Measurements from ENCODE around the gene TYW5. TPM values are rescaled to one million over a fixed set of nuclear protein-coding genes. Genes with fewer than 3 reads are reported as not detected.

Gene TYW5
- polyA plus RNA-seq, 1 of the 3 experiments (the other 2 are of a cell fraction): 3.6 TPM

GRCh38 chr2:199985625-199986207, 30.4 kb upstream of the TYW5 start:
- Histone ChIP-seq H3K9me3 (no peaks in the 10 kb centered on the region), H3K4me3 (ENCODE audit: low read depth in 2 of 2, low read length in 1 of 2) (peak overlapping the region in 1 of 2 experiments; percentile 24; a peak in 1 of 4 replicates), H2AFZ (ENCODE audit: low read depth) (peak overlapping the region; percentile 65; the same call in 1 of the 2 replicates), H3K4me1 (ENCODE audit: control insufficient read depth in 1 of 2, insufficient read depth in 2 of 2, low read depth in 1 of 2, low read length in 1 of 2) (no peaks in the 10 kb centered on the region; a peak in 2 of 4 replicates), H3K27me3 (ENCODE audit: insufficient read depth) (no peaks in the 10 kb centered on the region), H3K27ac (ENCODE audit: low read depth in 2 of 2, low read length in 1 of 2) (no peak overlapping the region), H3K9ac (no peak overlapping the region), H3F3A (replicated peaks; ENCODE audit: insufficient read depth) (no peaks in the 10 kb centered on the region), H4K20me1 (ENCODE audit: insufficient read depth) (no peaks in the 10 kb centered on the region), H3K79me2 (ENCODE audit: insufficient read depth) (no peaks in the 10 kb centered on the region), H3K36me3 (replicated peaks in 1 of 2; ENCODE audit: control insufficient read depth in 1 of 2, insufficient read depth in 2 of 2, low read length in 1 of 2) (no peaks in the 10 kb centered on the region), H3K4me2 (no peak overlapping the region), H3K9me2 (no peaks in the 10 kb centered on the region)
- ChIA-PET CTCF (interaction anchor here (0.7 to 3.8 kb wide), 34 partner anchors 10 to 789 kb away, joined by 3 to 57 read pairs (median 3); partner anchors contain the start of gene SPATS2L), POLR2A (interaction anchor here (1.2 kb wide), 1 partner anchor 486 kb away, joined by 3 read pairs; no protein-coding TSS in a partner anchor)
- WGBS (ENCODE audit: low lambda C conversion rate): 51% methylated on average over 6 of the region's 6 CpGs
- DNase-seq: peak; percentile 38
- TF ChIP-seq, protein P1, sequence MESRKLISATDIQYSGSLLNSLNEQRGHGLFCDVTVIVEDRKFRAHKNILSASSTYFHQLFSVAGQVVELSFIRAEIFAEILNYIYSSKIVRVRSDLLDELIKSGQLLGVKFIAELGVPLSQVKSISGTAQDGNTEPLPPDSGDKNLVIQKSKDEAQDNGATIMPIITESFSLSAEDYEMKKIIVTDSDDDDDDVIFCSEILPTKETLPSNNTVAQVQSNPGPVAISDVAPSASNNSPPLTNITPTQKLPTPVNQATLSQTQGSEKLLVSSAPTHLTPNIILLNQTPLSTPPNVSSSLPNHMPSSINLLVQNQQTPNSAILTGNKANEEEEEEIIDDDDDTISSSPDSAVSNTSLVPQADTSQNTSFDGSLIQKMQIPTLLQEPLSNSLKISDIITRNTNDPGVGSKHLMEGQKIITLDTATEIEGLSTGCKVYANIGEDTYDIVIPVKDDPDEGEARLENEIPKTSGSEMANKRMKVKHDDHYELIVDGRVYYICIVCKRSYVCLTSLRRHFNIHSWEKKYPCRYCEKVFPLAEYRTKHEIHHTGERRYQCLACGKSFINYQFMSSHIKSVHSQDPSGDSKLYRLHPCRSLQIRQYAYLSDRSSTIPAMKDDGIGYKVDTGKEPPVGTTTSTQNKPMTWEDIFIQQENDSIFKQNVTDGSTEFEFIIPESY (IDR thresholded peaks at IDR 0.05; ENCODE audit: borderline replicate concordance, low read depth): no peak
- peak; percentile 74 for TF ChIP-seq RAD21 (IDR thresholded peaks at IDR 0.05; ENCODE audit: low read length)
- TF ChIP-seq SIN3A (IDR thresholded peaks at IDR 0.05; ENCODE audit: borderline replicate concordance, low read depth, low read length): no peak
- TF ChIP-seq MAX (IDR thresholded peaks at IDR 0.05; ENCODE audit: low read depth): 0 out of 2 replicates have a peak, but pooled peaks have one; percentile 39
- TF ChIP-seq USF1 (IDR thresholded peaks at IDR 0.05; ENCODE audit: borderline replicate concordance, low read depth): no peak
- TF ChIP-seq NRF1 (IDR thresholded peaks at IDR 0.05; ENCODE audit: low read depth, low read length): no peak
- TF ChIP-seq POLR2AphosphoS5 (IDR thresholded peaks at IDR 0.05; ENCODE audit: low read depth, low read length): no peak
- no peak for TF ChIP-seq IRF3 (IDR thresholded peaks at IDR 0.05; ENCODE audit: low read depth, low read length)
- TF ChIP-seq MXI1 (IDR thresholded peaks at IDR 0.05; ENCODE audit: low read depth, low read length): no peak
- peak; percentile 63 for TF ChIP-seq SMC3 (IDR thresholded peaks at IDR 0.05; ENCODE audit: low read depth, low read length)
- TF ChIP-seq EZH2phosphoT487 (IDR thresholded peaks at IDR 0.05; ENCODE audit: borderline replicate concordance, low read depth): no peak
- TF ChIP-seq YY1 (IDR thresholded peaks at IDR 0.05; ENCODE audit: low read depth): 0 out of 2 replicates have a peak, but pooled peaks have one; percentile 56
- TF ChIP-seq MEF2A (IDR thresholded peaks at IDR 0.05; ENCODE audit: borderline replicate concordance, low read depth): no peak
- TF ChIP-seq EP300 (IDR thresholded peaks at IDR 0.05; ENCODE audit: borderline replicate concordance in 1 of 2, low read depth in 1 of 2, low read length in 1 of 2): no peak
- TF ChIP-seq CTCF (IDR thresholded peaks at IDR 0.05): peak; percentile 67
- TF ChIP-seq ELF1 (IDR thresholded peaks at IDR 0.05): 0 out of 2 replicates have a peak, but pooled peaks have one; percentile 43
- no peak for TF ChIP-seq RFX5 (IDR thresholded peaks at IDR 0.05; ENCODE audit: low read length)
- no peak for TF ChIP-seq RXRA (IDR thresholded peaks at IDR 0.05; ENCODE audit: borderline replicate concordance, low read depth)
- TF ChIP-seq, protein P2, sequence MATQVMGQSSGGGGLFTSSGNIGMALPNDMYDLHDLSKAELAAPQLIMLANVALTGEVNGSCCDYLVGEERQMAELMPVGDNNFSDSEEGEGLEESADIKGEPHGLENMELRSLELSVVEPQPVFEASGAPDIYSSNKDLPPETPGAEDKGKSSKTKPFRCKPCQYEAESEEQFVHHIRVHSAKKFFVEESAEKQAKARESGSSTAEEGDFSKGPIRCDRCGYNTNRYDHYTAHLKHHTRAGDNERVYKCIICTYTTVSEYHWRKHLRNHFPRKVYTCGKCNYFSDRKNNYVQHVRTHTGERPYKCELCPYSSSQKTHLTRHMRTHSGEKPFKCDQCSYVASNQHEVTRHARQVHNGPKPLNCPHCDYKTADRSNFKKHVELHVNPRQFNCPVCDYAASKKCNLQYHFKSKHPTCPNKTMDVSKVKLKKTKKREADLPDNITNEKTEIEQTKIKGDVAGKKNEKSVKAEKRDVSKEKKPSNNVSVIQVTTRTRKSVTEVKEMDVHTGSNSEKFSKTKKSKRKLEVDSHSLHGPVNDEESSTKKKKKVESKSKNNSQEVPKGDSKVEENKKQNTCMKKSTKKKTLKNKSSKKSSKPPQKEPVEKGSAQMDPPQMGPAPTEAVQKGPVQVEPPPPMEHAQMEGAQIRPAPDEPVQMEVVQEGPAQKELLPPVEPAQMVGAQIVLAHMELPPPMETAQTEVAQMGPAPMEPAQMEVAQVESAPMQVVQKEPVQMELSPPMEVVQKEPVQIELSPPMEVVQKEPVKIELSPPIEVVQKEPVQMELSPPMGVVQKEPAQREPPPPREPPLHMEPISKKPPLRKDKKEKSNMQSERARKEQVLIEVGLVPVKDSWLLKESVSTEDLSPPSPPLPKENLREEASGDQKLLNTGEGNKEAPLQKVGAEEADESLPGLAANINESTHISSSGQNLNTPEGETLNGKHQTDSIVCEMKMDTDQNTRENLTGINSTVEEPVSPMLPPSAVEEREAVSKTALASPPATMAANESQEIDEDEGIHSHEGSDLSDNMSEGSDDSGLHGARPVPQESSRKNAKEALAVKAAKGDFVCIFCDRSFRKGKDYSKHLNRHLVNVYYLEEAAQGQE (IDR thresholded peaks at IDR 0.05; ENCODE audit: low read depth, low read length): no peak
- no peak for TF ChIP-seq GATA2 (CRISPR knock-in tag; IDR thresholded peaks at IDR 0.05)
- no peak for TF ChIP-seq USF2 (IDR thresholded peaks at IDR 0.05; ENCODE audit: borderline replicate concordance, low read depth, low read length)
- peak; percentile 64 for TF ChIP-seq GABPA (IDR thresholded peaks at IDR 0.05; ENCODE audit: low read depth)
